Metanephros (tissue), 2 donors: ENCODE measurements around the gene AKR7A3. TPM values are rescaled to one million over a fixed set of nuclear protein-coding genes. Genes with fewer than 3 reads are reported as not detected.

Source experiments
- small RNA-seq: library from RNA; depleted of rRNA; stranded (forward); fragments of <200 nt; gene quantifications from one replicate; pipeline ENCODE3, GENCODE V24; 2014; ENCODE audit warnings: low replicate concordance
- total RNA-seq: library from RNA; depleted of rRNA; stranded (reverse); fragments of >200 nt; gene quantifications from one replicate; pipeline ENCODE4 v1.2.3, GENCODE V29; 2014

The AKR7A3 gene
- total RNA-seq = 1.4 TPM

DNA sequence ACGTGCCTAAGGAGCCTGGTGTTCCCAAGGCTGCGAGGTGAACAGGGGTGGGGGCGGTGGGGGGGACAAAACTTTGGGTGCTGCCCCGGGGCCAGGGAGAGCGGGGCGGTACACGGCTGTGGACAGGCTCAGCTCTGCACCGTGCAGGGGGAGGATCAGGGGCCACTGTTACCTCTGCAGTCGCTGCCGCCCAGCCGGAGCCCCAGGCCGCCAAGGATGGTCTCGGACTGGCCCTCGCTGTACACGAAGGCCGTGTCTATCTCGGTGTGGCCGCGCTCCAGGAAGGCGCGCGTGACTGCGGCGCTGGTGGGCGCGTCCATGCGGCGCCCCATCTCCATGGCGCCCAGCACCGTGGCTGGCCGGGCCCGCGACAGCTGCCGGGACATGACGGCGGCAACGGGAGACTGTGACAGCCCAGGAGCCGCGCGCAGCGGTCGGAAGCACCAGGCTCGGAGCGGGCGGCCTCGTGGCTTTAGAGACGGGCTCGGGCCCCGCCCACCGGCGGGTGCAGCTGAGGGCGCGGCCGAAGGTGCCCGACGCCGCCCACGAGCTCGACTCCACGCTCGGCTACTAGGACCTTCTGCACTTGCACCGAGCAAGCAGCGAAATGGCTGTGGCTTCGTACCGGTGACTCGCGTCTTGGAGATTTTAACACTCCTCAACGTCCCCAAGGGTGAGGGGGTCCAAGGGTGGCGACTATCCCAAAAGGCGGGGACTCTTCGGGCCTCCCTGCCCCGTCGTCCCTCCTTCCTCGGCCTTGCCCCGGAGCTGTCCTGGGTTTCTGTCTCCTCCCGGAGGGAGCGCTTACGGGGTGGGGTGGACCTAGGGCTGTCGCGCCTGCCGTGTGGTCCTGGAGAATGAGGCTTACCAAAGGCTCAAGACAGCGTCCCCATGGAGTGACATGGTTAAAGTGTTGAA, at the start of gene AKR7A3:
Gene AKR7A3, minus strand, starts transcription at position 447 of the 918 bp plus-strand sequence. Its CDS starts 61 bp downstream, at position 386.

DNA sequence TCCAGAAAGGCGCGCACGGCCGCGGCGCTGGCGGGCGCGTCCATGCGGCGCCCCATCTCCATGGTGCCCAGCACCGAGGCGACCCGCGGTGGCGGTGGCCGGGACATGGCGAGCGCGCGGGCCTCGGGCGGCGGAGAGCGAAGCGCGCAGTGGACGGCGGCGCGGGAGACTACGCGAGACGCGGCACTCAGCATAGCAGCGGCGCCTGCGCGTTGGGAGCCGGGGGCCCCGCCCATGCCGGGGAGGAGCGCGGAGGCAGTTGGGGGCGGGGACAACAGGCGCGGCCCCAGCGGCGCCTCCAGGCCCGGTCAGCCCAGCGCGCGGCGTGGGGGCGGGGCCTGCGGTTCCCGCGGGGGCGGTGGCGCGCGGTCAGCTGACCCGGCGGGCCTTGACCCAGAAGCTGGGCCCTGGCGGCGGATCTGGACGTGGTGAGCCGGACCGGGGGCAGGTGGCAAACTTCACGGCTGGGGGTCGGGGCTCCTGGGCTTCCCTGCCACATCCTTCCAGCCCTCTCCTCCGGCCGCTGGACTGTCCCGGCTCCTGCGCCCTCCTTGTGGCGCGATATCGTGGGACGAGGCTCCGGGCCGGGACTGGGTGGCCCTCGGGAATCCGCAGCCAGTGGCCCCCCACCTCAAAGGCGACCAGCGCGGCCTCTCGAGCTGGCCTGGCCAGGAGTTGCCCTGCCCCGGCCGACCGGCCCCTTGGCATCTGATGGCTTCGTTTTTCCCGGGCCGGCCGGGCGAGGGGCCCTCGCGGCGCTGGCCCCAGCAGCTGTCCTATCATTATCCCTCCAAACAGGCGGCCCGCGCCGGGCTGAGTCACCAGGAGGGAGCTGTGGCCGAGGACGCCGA, 23.6 kb upstream of the AKR7A3 start, which contains the start of the genes AKR7A2 and SLC66A1:
Gene AKR7A2, minus strand, starts transcription at position 214 of the 851 bp plus-strand sequence. Its CDS starts 20 bp downstream, at position 194.
Gene SLC66A1, plus strand, starts transcription at position 396 of the 851 bp plus-strand sequence. CDS start 5,352 bp downstream, outside the sequence.

DNA sequence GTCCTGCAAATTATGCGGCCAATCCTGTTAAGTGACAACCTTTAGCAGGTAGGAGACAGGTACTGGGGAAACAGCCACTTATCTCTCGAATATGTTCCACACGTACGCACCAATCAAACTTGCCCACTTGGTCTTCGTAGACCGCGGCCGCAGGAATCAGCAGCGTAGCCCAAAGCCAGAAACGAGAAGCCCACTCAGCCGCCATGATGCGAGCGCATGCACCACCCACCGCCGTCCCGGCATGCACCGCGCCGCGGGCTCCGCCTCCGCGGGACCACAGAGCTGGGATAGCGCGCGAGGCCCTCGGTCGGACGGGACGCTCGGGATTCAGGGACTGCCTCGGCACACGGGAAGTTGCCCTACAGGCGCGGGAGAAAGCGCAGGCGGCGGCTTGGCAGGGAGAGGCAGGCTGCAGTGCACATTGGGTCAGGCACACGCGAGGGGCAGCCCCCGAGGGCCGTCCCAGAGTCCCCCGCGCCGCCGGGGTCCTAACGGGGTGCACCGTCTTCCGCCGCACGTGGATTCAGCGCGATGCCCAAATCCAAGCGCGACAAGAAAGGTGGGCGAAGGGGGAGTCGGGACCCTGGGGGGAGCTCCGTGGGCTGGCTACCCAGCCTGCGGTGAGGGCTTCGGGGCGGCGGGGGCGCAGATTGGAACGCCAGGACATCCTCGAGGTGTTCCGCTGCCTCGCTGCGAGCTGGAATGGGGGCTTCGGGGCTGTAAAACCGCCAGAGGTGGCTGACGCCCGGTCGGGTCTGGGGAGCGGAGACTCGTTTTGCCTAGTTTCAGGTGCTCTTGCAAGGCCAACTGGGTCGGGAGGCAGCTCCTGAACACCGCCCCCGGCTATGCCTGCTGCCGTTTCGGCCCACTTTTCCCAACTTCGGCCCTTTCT, 37.0 kb downstream of the AKR7A3 start, which contains the start of the genes EMC1 and MRTO4:
Gene EMC1, minus strand, starts transcription at position 220 of the 892 bp plus-strand sequence. Its CDS starts 15 bp downstream, at position 205.
Gene MRTO4, plus strand, starts transcription at position 501 of the 892 bp plus-strand sequence. Its CDS starts 31 bp downstream, at position 532.

Small RNAs within 50 kb of the gene (small RNA-seq; reads per million reads assigned to genes)
- gene RNU6-1099P = not detected

Other genes with a start within 250 kb of the AKR7A3 start
- 162 TPM for gene UBR4, start 78.5 kb downstream of the AKR7A3 start, total RNA-seq
- 50.4 TPM for gene EMC1, start 37.2 kb downstream of the AKR7A3 start, total RNA-seq
- 18.2 TPM for gene MRTO4, start 37.0 kb downstream of the AKR7A3 start, total RNA-seq
- gene AKR7A2, start 23.4 kb upstream of the AKR7A3 start, total RNA-seq = 94.2 TPM
- gene SLC66A1, start 23.6 kb upstream of the AKR7A3 start, total RNA-seq = 15.1 TPM
- 70.3 TPM for gene CAPZB, start 196.8 kb upstream of the AKR7A3 start, total RNA-seq